Measurements from ENCODE around the gene HES5. TPM values are rescaled to one million over a fixed set of nuclear protein-coding genes. Genes with fewer than 3 reads are reported as not detected.
"Not testable (repeated sequence)": the region's sequence is repeated elsewhere in the genome, so short reads cannot be mapped to it uniquely, and the experiment has no call there.

HES5 gene
- polyA plus RNA-seq, 1 donor (not counting 4 experiments of a cell fraction or from before 2014, with no cell fraction given): 0.33 TPM

GRCh38 chr1:2570332-2570731 is 40.3 kb upstream of the HES5 start:
- H2AFZ ChIP-seq (ENCODE audit: control insufficient read depth, low read length): no peak overlapping the region
- no peak overlapping the region for H3K4me2 ChIP-seq (ENCODE audit: control insufficient read depth, extremely low read depth, insufficient read depth, low read depth, low read length)
- no peak overlapping the region for H3K9ac ChIP-seq (ENCODE audit: control insufficient read depth, extremely low read depth, insufficient read depth, low read length)
- no peaks in the 10 kb centered on the region for H3K36me3 ChIP-seq (ENCODE audit: control insufficient read depth in 2 of 2, extremely low read depth in 1 of 2, insufficient read depth in 2 of 2, low read length in 2 of 2)
- no peaks in the 10 kb centered on the region for H3K4me1 ChIP-seq (ENCODE audit: control insufficient read depth, extremely low read depth, insufficient read depth, low read length)
- dilution Hi-C loops (cut with MboI; ENCODE audit: extremely low pct_ligation_motif_present, low sequenced_read_pairs): no loop called here
- no peaks in the 10 kb centered on the region for H4K20me1 ChIP-seq (ENCODE audit: control insufficient read depth, extremely low read depth, insufficient read depth, low read length)
- TF ChIP-seq EZH2 (IDR thresholded peaks at IDR 0.05; ENCODE audit: low read length) (no peak), CTCF (optimal IDR thresholded peaks at IDR 0.05 in 1 of 3, IDR thresholded peaks at IDR 0.05 in 1 of 3, conservative IDR thresholded peaks at IDR 0.05 in 1 of 3; ENCODE audit: extremely low read depth in 1 of 3, insufficient read depth in 2 of 3, low read length in 3 of 3) (no peak)
- no peak overlapping the region for H3K27ac ChIP-seq (ENCODE audit: control insufficient read depth, insufficient read depth, low read length)
- no peaks in the 10 kb centered on the region for H3K79me2 ChIP-seq (ENCODE audit: control insufficient read depth, insufficient read depth, low read length)
- no peak for FAIRE-seq
- H3K27me3 ChIP-seq (ENCODE audit: control insufficient read depth, extremely low read depth, insufficient read depth, low read length): peaks cover 18% of the 10 kb centered on the region
- no peak overlapping the region for H3K4me3 ChIP-seq (ENCODE audit: control insufficient read depth in 2 of 3, extremely low read depth in 1 of 3, insufficient read depth in 2 of 3, low read depth in 1 of 3, low read length in 3 of 3)
- no peaks in the 10 kb centered on the region for H3K9me3 ChIP-seq (ENCODE audit: control insufficient read depth, low read depth, low read length)
- H3K9me1 ChIP-seq (ENCODE audit: control insufficient read depth, extremely low read depth, insufficient read depth, low read length): no peaks in the 10 kb centered on the region
- DNase-seq (ENCODE audit: low read depth, low spot score): no peak

- H3K4me1 ChIP-seq (ENCODE audit: control insufficient read depth, extremely low read depth, insufficient read depth, low read length); H3K4me3 ChIP-seq (ENCODE audit: control insufficient read depth in 2 of 3, extremely low read depth in 1 of 3, insufficient read depth in 2 of 3, low read depth in 1 of 3, low read length in 3 of 3); H3K4me2 ChIP-seq (ENCODE audit: control insufficient read depth, extremely low read depth, insufficient read depth, low read depth, low read length); DNase-seq (ENCODE audit: low read depth, low spot score); H3K9ac ChIP-seq (ENCODE audit: control insufficient read depth, extremely low read depth, insufficient read depth, low read length); H3K36me3 ChIP-seq (ENCODE audit: control insufficient read depth in 2 of 2, extremely low read depth in 1 of 2, insufficient read depth in 2 of 2, low read length in 2 of 2); H3K27ac ChIP-seq (ENCODE audit: control insufficient read depth, insufficient read depth, low read length); FAIRE-seq; dilution Hi-C loops (cut with MboI; ENCODE audit: extremely low pct_ligation_motif_present, low sequenced_read_pairs); H4K20me1 ChIP-seq (ENCODE audit: control insufficient read depth, extremely low read depth, insufficient read depth, low read length); H3K9me3 ChIP-seq (ENCODE audit: control insufficient read depth, low read depth, low read length); H2AFZ ChIP-seq (ENCODE audit: control insufficient read depth, low read length); H3K9me1 ChIP-seq (ENCODE audit: control insufficient read depth, extremely low read depth, insufficient read depth, low read length); H3K79me2 ChIP-seq (ENCODE audit: control insufficient read depth, insufficient read depth, low read length): not testable (repeated sequence)
- H3K27me3 ChIP-seq (ENCODE audit: control insufficient read depth, extremely low read depth, insufficient read depth, low read length): peaks cover 21% of the 10 kb centered on the region
Measured at GRCh38 chr1:2569703-2570102, 39.6 kb upstream of the HES5 start.

- no peaks in the 10 kb centered on the region for H3K9me3 ChIP-seq (ENCODE audit: control insufficient read depth, low read depth, low read length)
- H3K27ac ChIP-seq (ENCODE audit: control insufficient read depth, insufficient read depth, low read length): no peak overlapping the region
- dilution Hi-C loops (cut with MboI; ENCODE audit: extremely low pct_ligation_motif_present, low sequenced_read_pairs): no loop called here
- no peak for TF ChIP-seq CTCF (optimal IDR thresholded peaks at IDR 0.05 in 1 of 3, IDR thresholded peaks at IDR 0.05 in 1 of 3, conservative IDR thresholded peaks at IDR 0.05 in 1 of 3; ENCODE audit: extremely low read depth in 1 of 3, insufficient read depth in 2 of 3, low read length in 3 of 3)
- no peak for TF ChIP-seq EZH2 (IDR thresholded peaks at IDR 0.05; ENCODE audit: low read length)
- no peaks in the 10 kb centered on the region for H3K79me2 ChIP-seq (ENCODE audit: control insufficient read depth, insufficient read depth, low read length)
- no peak overlapping the region for H3K4me2 ChIP-seq (ENCODE audit: control insufficient read depth, extremely low read depth, insufficient read depth, low read depth, low read length)
- FAIRE-seq: no peak
- no peaks in the 10 kb centered on the region for H4K20me1 ChIP-seq (ENCODE audit: control insufficient read depth, extremely low read depth, insufficient read depth, low read length)
- H3K27me3 ChIP-seq (ENCODE audit: control insufficient read depth, extremely low read depth, insufficient read depth, low read length): peaks cover 21% of the 10 kb centered on the region
- no peak for DNase-seq (ENCODE audit: low read depth, low spot score)
- no peak overlapping the region for H2AFZ ChIP-seq (ENCODE audit: control insufficient read depth, low read length)
- H3K4me1 ChIP-seq (ENCODE audit: control insufficient read depth, extremely low read depth, insufficient read depth, low read length): no peaks in the 10 kb centered on the region
- H3K9me1 ChIP-seq (ENCODE audit: control insufficient read depth, extremely low read depth, insufficient read depth, low read length): no peaks in the 10 kb centered on the region
- no peak overlapping the region for H3K4me3 ChIP-seq (ENCODE audit: control insufficient read depth in 2 of 3, extremely low read depth in 1 of 3, insufficient read depth in 2 of 3, low read depth in 1 of 3, low read length in 3 of 3)
- no peak overlapping the region for H3K9ac ChIP-seq (ENCODE audit: control insufficient read depth, extremely low read depth, insufficient read depth, low read length)
- no peaks in the 10 kb centered on the region for H3K36me3 ChIP-seq (ENCODE audit: control insufficient read depth in 2 of 2, extremely low read depth in 1 of 2, insufficient read depth in 2 of 2, low read length in 2 of 2)
Measured at GRCh38 chr1:2569060-2569459, 39.0 kb upstream of the HES5 start.

- H3K27ac ChIP-seq (ENCODE audit: control insufficient read depth, insufficient read depth, low read length); FAIRE-seq; dilution Hi-C loops (cut with MboI; ENCODE audit: extremely low pct_ligation_motif_present, low sequenced_read_pairs); H3K4me3 ChIP-seq (ENCODE audit: control insufficient read depth in 2 of 3, extremely low read depth in 1 of 3, insufficient read depth in 2 of 3, low read depth in 1 of 3, low read length in 3 of 3); H3K9ac ChIP-seq (ENCODE audit: control insufficient read depth, extremely low read depth, insufficient read depth, low read length); H3K4me2 ChIP-seq (ENCODE audit: control insufficient read depth, extremely low read depth, insufficient read depth, low read depth, low read length); H4K20me1 ChIP-seq (ENCODE audit: control insufficient read depth, extremely low read depth, insufficient read depth, low read length); H3K9me1 ChIP-seq (ENCODE audit: control insufficient read depth, extremely low read depth, insufficient read depth, low read length); H3K79me2 ChIP-seq (ENCODE audit: control insufficient read depth, insufficient read depth, low read length); H3K9me3 ChIP-seq (ENCODE audit: control insufficient read depth, low read depth, low read length); H3K36me3 ChIP-seq (ENCODE audit: control insufficient read depth in 2 of 2, extremely low read depth in 1 of 2, insufficient read depth in 2 of 2, low read length in 2 of 2); DNase-seq (ENCODE audit: low read depth, low spot score); H2AFZ ChIP-seq (ENCODE audit: control insufficient read depth, low read length); H3K4me1 ChIP-seq (ENCODE audit: control insufficient read depth, extremely low read depth, insufficient read depth, low read length): not testable (repeated sequence)
- H3K27me3 ChIP-seq (ENCODE audit: control insufficient read depth, extremely low read depth, insufficient read depth, low read length): peaks cover 26% of the 10 kb centered on the region
Measured at GRCh38 chr1:2568187-2568816, 38.2 kb upstream of the HES5 start.

Data from keratinocyte (primary cell).